MCF 10A (cell line): Measurements from ENCODE around the gene LRRC31. TPM values are rescaled to one million over a fixed set of nuclear protein-coding genes. Genes with fewer than 3 reads are reported as not detected.

Experiments
- BruUV-seq: library from RNA; stranded (reverse); fragments of 400-500 nt; replicated peaks from 2 replicates; lab custom pipeline; 2021; lab: Mats Ljungman, UMichigan
- CTCF ChIA-PET: fragments of 300-600 bp; sonication (Branson Sonifier 250); formaldehyde crosslinking; extraction: SDS; loops from one replicate; lab custom pipeline; 2021; ENCODE audit warnings: antibody characterized with exemption, inconsistent platforms; lab: Yijun Ruan, JAX
- POLR2A ChIA-PET: fragments of 300-600, 350-650 bp; sonication (Branson Sonifier 250); formaldehyde crosslinking; extraction: SDS; loops from one replicate; lab custom pipeline; 2020; ENCODE audit warnings: antibody characterized with exemption, inconsistent platforms; lab: Yijun Ruan, JAX
- DNase-seq: peaks from one replicate; pipeline ENCODE4 v3.0.0-alpha.2; 2018; ENCODE audit not compliant: unreplicated experiment
- H3K27ac Mint-ChIP-seq: one replicate; pipeline ENCODE4 v1.8.0; 2022; ENCODE audit warnings: mild to moderate bottlenecking, low read depth, mixed read lengths; ENCODE audit not compliant: unreplicated experiment
- H3K27me3 Mint-ChIP-seq: one replicate; pipeline ENCODE4 v1.8.0; 2022; ENCODE audit warnings: mixed read lengths; ENCODE audit not compliant: insufficient read depth, unreplicated experiment
- H3K36me3 Mint-ChIP-seq: one replicate; pipeline ENCODE4 v1.8.0; 2022; ENCODE audit warnings: mild to moderate bottlenecking, moderate library complexity, mixed read lengths; ENCODE audit not compliant: insufficient read depth, unreplicated experiment
- H3K4me1 Mint-ChIP-seq: one replicate; pipeline ENCODE4 v1.8.0; 2022; ENCODE audit warnings: mixed read lengths; ENCODE audit not compliant: insufficient read depth, unreplicated experiment
- H3K4me3 Mint-ChIP-seq: one replicate; pipeline ENCODE4 v1.8.0; 2022; ENCODE audit warnings: mild to moderate bottlenecking, moderate library complexity, mixed read lengths; ENCODE audit not compliant: unreplicated experiment
- H3K9me3 Mint-ChIP-seq: one replicate; pipeline ENCODE4 v1.8.0; 2022; ENCODE audit warnings: mixed read lengths; ENCODE audit not compliant: unreplicated experiment
- CTCF ChIP-seq: fragments of 200-600 bp; IDR thresholded peaks from one replicate; pipeline ENCODE4 v1.8.0; 2022; ENCODE audit warnings: antibody characterized with exemption, mild to moderate bottlenecking; ENCODE audit not compliant: unreplicated experiment
- intact Hi-C: fragments of 100-400 bp; cut with micrococcal nuclease; formaldehyde crosslinking; loops from 2 replicates; pipeline ENCODE4 v1.14.1; 2022
- total RNA-seq: library from RNA; stranded (reverse); gene quantifications from 2 replicates; pipeline ENCODE4 v1.2.3, GENCODE V29; 2022

Gene LRRC31
- total RNA-seq, 1 experiment from 2014 or later, result not detected

GRCh38 chr3:169790219-169790618 lies 79.5 kb downstream of the LRRC31 start:
- no TSS peak for BruUV-seq
- no peaks in the 10 kb centered on the region for H3K9me3 Mint-ChIP-seq
- H3K4me3 Mint-ChIP-seq, result no peak overlapping the region
- CTCF ChIA-PET, result interaction anchor here (0.6 kb wide), 1 partner anchor 36 kb away, joined by 3 read pairs; no protein-coding TSS in a partner anchor
- intact Hi-C loops, result no loop called here
- TF ChIP-seq CTCF, result no peak
- POLR2A ChIA-PET, result interaction anchor here (1.4 kb wide), 1 partner anchor 16 kb away, joined by 3 read pairs; no protein-coding TSS in a partner anchor
- H3K4me1 Mint-ChIP-seq, result no peaks in the 10 kb centered on the region
- H3K27me3 Mint-ChIP-seq, result no peaks in the 10 kb centered on the region
- peaks cover 45% of the 10 kb centered on the region for H3K36me3 Mint-ChIP-seq
- no peak overlapping the region for H3K27ac Mint-ChIP-seq
- DNase-seq, result no peak

Other genes with a start within 250 kb of the LRRC31 start
- gene MECOM, start 206.2 kb downstream of the LRRC31 start, total RNA-seq, result 5.2 and 7.1 TPM in 2 replicates
- 2.9 and 7.9 TPM in 2 replicates for gene TERC, start 104.9 kb downstream of the LRRC31 start, total RNA-seq
- 0.93 and 1.0 TPM in 2 replicates for gene ACTRT3, start 100.4 kb downstream of the LRRC31 start, total RNA-seq
- gene MYNN, start 96.5 kb downstream of the LRRC31 start, total RNA-seq, result 18.0 and 20.4 TPM in 2 replicates
- not detected in 2 replicates for gene LRRIQ4, start 57.1 kb downstream of the LRRC31 start, total RNA-seq
- gene LRRC34, start 57.0 kb downstream of the LRRC31 start, total RNA-seq, result not detected in 2 replicates
- gene SAMD7, start 41.6 kb upstream of the LRRC31 start, total RNA-seq, result not detected in 2 replicates
- gene SEC62, start 96.9 kb upstream of the LRRC31 start, total RNA-seq, result 58.5 and 62.1 TPM in 2 replicates
- gene GPR160, start 168.1 kb upstream of the LRRC31 start, total RNA-seq, result 1.8 and 2.6 TPM in 2 replicates